UCSD-AML1 (cell line): Measurements from ENCODE around the gene MOB3A.
"Not testable (repeated sequence)": the region's sequence is repeated elsewhere in the genome, so short reads cannot be mapped to it uniquely, and the experiment has no call there.

Experiments
- DNase-seq: peaks from one replicate; lab custom pipeline; 2025; ENCODE audit not compliant: unreplicated experiment; lab: John Stamatoyannopoulos, UW

The MOB3A gene

GRCh38 chr19:2096034-2096479 is at the start of gene MOB3A:
Gene MOB3A, minus strand, starts transcription at chr19:2096326. Its CDS starts 17,766 bp downstream, at chr19:2078560.
- DNase-seq, result peak; percentile 97

GRCh38 chr19:2145831-2146241 is 49.7 kb upstream of the MOB3A start:
- DNase-seq, result no peak

- DNase-seq, result no peak
These were observed 48.1 kb upstream of the MOB3A start for GRCh38 chr19:2144190-2144589.

DNA sequence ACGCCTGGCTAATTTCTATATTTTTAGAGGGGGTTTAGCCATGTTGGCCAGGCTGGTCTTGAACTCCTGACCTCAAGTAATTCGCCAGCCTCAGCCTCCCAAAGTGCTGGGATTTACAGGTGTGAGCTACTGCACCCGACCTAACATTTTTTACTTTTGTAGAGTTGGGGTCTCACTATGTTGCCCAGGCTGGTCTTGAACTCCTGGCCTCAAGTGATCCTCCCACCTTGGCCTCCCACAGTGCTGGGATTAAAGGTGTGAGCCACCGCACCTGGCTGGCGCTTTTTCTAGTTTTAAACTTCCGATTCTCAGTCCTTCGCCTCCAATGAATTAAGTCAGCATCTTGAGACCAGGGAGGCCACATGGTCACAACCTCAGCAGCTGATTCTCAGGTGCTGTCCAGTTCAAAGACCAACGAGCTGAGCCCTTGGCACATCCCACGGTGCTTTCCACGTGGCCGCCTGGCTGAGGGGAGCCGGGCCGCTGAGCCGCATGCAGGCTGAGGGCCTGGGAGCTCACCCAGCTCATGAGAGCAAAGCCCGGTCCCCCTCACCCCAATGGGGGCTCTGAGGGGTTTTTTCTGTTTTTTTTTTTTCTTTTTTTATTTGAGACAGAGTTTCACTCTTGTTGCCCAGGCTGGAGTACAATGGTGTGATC is 46.2 kb upstream of the MOB3A start:
- no peak for DNase-seq

DNA sequence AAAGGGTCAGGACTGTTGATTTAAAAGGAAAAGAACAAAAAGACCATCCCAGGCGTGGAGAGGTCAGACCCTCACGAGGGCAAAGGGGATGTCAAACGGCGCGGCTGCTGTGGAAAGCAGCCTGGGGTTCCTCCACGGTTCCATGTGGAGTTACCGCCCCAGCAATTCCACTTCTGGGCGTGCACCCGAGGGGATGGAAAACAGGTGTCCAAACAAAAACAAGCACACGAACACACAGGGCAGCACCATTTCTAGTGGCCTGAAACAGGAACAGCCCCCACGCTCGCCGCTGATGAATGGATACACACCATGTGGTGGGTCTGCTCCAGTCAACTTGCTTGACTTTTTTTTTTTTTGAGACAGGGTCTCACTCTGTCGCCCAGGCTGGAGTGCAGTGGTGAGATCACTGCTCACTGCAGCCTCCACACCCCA is 44.0 kb upstream of the MOB3A start:
- no peak for DNase-seq

- DNase-seq, result no peak
These were observed 43.4 kb upstream of the MOB3A start for GRCh38 chr19:2139385-2140137.

GRCh38 chr19:2138061-2138728 is 42.1 kb upstream of the MOB3A start:
- no peak for DNase-seq

DNA sequence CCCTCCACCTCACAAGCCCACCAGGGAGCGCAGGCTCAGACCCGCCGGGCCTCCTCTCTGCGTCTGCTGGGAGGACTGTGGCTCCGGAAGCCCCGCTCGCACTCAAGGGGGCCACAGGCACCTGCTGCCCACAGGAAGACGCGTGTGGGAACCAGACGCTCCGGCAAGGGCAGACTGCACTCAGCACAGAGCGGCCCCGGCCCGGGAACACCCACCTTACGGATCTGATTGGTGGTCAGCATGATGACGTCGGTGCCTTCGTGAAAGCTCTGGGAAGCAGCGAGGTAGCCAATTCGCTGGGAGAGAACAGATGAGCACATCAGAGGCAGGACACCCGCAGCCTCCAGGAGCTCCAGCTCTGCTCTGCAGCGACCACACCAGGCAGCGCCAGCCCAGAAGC is 40.7 kb upstream of the MOB3A start:
- no peak for DNase-seq

DNA sequence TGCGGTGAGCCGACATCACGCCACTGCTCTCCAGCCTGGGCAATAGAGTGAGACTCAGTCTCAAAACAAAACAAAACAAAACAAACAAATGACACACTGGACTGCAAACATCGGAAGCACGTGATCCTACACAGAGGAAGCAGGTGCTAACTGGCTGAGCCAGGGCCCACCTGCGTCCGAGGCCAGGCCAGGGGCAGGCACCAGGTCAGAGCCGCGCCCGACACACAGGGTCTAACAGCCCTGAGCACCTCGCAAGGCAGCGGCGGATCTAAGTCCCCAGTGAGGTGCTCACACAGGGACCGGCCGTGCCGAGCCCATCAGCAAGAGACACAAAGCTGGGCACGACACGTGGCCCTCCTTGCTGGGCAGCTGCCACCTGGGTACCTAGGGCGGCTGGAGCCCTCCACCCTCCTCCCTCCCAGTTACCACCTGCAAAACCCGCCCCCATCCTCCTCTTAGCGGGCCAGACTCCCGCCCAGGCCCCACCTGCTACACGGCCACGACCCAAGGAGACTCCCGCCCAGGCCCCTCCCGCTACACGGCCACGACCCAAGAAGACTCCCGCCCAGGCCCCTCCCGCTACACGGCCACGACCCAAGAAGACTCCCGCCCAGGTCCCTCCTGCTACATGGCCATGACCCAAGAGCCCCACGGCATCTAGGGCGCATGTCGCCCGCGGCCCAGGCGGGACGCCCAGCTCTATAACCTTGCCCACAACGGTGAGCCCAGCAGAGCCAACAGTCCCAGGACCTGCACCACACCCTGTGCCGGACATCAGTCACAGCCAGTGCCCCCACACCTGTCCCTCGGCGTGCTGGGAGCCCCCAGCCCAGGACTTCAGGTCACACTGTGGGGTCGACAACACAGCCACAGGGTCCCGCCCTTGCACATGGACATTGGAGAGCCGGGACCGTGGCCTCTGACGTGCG is 39.6 kb upstream of the MOB3A start:
- no peak for DNase-seq

DNA sequence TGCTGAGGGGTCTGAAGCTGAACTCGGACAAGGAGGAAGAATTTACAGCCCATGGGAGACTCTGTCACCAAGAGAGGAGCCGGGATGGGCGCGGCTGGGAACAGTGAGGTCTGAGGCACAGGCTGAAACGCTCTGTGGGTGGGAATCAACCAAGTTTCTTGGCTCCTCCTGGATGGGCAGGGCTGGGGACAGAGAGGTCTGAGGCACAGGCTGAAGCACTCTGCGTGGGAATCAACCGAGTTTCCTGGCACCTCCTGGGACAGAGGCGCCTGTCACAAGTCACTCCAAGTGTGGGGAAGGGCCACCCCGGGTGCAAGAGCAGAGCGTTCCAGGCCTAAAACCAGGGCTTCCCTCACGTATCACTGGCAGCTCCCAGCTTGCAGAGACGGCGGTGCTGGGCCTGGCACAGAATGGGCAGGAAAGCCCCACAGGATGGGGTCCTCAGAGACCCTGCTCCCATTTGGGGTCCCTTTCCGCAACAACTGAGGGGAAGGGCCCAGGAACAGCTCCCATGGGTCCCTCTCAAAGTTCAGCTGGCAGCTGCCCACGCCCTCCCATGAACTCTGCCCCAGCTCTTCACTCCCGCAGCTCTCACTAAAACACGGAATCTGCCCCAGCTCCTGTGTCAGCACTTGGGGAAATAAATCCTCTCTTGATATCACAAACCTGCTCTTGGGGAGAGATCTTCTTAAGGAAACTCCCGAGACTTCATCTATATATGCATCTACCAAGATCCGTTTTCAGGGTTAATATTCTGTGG is 36.8 kb upstream of the MOB3A start:
- no peak for DNase-seq

DNA sequence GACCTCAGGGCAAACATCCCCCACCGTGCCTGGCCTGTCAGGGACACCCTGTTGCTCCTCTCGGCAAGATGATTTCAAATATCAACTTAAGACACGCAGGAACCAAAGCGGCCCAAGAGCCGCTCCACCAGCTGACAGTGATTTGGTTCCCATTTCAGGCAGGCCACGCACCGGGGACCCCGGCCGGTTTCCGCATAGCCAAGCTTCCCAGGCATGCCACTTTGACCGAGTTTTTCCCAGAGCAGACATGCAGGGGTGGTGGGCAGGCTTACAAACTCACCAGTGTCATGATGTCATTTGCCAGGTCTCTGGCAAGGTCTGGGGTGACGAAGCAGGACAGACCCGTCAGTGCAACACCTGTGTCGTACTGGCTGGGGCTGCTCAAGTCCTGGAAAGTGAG is 36.1 kb upstream of the MOB3A start:
- DNase-seq, result no peak

GRCh38 chr19:2131012-2131975 is 35.2 kb upstream of the MOB3A start:
- not testable (repeated sequence) for DNase-seq

GRCh38 chr19:2129892-2130770 is 34.0 kb upstream of the MOB3A start:
- DNase-seq, result no peak

DNA sequence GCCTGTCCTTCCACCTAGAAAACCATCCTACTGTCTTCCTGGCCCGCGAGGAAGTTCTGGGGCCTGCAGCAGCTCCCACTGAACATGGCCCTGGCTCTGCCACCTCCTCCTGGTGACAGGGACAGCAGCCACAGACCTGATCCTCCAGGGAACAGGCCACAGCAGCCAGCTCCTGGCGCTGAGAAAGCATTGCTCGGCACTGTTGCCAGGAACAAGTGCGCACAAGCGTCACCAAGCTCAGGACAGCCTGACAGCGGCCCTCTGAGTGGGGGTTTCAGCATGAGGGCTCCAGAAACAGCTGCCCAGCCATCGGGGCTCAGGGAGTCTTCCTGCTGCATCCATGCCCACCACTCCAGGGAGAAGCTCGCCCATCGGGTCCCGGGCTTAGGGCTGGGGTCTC is 33.4 kb upstream of the MOB3A start:
- DNase-seq, result no peak

GRCh38 chr19:2129022-2129421 is 32.9 kb upstream of the MOB3A start:
- no peak for DNase-seq

DNA sequence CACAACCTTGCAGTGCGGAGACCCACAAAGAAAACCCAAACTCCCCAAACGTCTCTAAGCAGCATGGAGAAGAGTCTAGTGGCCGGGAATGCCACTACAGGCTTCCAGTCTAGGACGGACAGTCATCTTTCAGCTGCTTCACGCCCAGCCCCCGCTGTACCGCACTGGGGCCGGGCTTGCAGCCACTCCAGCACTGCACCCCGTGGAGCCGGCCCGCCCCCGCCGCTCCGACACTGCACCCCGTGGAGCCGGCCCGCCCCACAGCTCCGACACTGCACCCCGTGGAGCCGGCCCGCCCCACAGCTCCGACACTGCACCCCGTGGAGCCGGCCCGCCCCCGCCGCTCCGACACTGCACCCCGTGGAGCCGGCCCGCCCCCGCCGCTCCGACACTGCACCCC is 32.1 kb upstream of the MOB3A start:
- DNase-seq, result not testable (repeated sequence)

DNA sequence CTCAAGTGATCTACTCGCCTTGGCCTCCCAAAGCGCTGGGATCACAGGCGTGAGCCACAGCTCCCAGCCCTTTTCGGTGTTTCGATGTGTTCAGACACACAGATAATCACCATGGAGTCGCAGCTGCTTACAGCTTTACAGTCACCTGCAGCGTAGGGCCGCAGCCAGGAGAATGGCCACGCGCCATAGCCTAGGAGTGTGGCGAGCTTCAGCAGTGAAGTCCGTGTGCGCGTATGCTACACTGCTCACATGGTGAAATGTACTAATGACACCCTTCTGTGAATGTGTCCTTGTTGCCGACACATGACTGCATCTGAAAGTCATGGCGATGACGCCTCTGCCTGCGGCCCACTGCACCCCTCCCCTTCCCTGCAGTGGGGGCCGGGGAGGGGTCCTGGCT is 31.6 kb upstream of the MOB3A start:
- DNase-seq, result no peak

DNA sequence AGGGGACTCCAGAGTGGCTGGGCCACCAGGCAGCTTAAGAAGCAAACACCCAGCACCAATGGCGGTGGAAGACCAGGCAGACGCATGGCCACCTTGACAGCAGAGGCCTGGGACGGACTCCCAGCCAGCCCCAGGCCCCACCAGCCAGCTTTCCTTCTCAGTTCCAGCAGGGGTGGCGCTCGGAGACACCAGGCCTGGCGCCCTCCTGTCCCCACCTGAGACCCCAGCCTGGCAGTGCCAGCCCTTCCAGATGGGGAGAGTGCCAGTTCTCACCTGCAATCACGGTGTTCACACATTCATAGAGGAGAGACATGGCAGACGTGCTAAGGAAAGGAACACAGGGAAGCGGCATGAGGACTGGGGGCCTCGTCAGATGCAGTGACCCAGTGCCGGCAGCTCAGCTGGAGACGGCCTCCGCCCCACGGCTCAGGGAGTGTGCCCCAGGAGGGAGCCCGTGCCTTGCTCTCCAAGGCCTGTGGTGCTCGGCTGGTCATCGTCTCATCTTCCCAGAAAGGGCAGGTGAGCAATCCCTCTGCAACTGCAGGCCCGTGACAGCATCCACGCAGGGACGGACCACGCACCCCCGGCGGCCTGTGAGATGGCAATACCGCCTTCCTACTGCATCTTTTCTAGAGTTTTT is 30.9 kb upstream of the MOB3A start:
- DNase-seq, result no peak
